Keratinocyte (primary cell): ENCODE results near the gene GSTA1.
"Not testable (repeated sequence)": the region's sequence is repeated elsewhere in the genome, so short reads cannot be mapped to it uniquely, and the experiment has no call there.

Experiments
- EZH2 ChIP-seq: IDR thresholded peaks from one replicate; pipeline ENCODE4 v1.6.1; 2012; ENCODE audit warnings: inconsistent platforms, mild to moderate bottlenecking, low read length, moderate library complexity
- TF ChIP-seq, protein P1 (sequence below), 3 experiments: IDR thresholded peaks in 1 of 3; conservative IDR thresholded peaks in 1 of 3; optimal IDR thresholded peaks in 1 of 3; 2 replicates in 2 of 3; 3 replicates in 1 of 3; pipeline versions ENCODE3 to v1.5.1; 2011; ENCODE audit warnings: low read length in 3 of 3, mild to moderate bottlenecking in 3 of 3, moderate library complexity in 2 of 3, control low read depth in 1 of 3, inconsistent platforms in 1 of 3; ENCODE audit not compliant: insufficient read depth in 2 of 3; ENCODE audit errors: extremely low read depth in 1 of 3

DNA sequence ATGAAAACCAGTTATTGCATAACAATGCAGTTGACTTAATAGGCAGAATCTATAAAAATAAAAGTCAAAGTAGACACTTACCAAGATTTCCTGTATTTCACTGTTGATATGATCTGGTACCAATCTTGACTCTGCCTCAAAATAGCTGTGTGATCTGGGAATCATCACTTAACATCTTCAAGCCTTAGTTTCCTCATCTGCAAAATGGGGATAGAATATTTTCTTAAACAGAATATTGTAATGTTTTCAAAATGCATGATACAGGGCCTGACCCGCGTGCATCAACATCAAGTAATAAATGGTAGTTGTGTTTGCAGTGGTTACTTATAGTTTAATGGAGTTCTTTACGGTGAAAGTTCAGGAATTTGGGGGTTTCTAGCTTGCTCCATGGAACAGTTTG is 10.9 kb upstream of the GSTA1 start:
- TF ChIP-seq, protein P1, sequence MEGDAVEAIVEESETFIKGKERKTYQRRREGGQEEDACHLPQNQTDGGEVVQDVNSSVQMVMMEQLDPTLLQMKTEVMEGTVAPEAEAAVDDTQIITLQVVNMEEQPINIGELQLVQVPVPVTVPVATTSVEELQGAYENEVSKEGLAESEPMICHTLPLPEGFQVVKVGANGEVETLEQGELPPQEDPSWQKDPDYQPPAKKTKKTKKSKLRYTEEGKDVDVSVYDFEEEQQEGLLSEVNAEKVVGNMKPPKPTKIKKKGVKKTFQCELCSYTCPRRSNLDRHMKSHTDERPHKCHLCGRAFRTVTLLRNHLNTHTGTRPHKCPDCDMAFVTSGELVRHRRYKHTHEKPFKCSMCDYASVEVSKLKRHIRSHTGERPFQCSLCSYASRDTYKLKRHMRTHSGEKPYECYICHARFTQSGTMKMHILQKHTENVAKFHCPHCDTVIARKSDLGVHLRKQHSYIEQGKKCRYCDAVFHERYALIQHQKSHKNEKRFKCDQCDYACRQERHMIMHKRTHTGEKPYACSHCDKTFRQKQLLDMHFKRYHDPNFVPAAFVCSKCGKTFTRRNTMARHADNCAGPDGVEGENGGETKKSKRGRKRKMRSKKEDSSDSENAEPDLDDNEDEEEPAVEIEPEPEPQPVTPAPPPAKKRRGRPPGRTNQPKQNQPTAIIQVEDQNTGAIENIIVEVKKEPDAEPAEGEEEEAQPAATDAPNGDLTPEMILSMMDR (optimal IDR thresholded peaks at IDR 0.05 in 1 of 3, IDR thresholded peaks at IDR 0.05 in 1 of 3, conservative IDR thresholded peaks at IDR 0.05 in 1 of 3; ENCODE audit: extremely low read depth in 1 of 3, insufficient read depth in 2 of 3, low read length in 3 of 3): not testable (repeated sequence)
- TF ChIP-seq EZH2: not testable (repeated sequence)
